HEK293 (cell line): ENCODE results near the gene TBC1D5.

Source experiments
- CTCF ChIA-PET: fragments of 350-600 bp; formaldehyde crosslinking; extraction: SDS; loops from one replicate; lab custom pipeline; 2021; ENCODE audit warnings: antibody characterized with exemption; lab: Yijun Ruan, JAX
- POLR2A ChIA-PET: fragments of 300-600 bp; formaldehyde crosslinking; extraction: SDS; loops from one replicate; lab custom pipeline; 2020; ENCODE audit warnings: antibody characterized with exemption, inconsistent platforms; lab: Yijun Ruan, JAX
- H3K27ac ChIP-seq: fragments of 200-500 bp; sonication (Bioruptor generic); 2 replicates; pipeline ENCODE4 v1.5.1; 2014; ENCODE audit warnings: low read depth, low read length, control low read depth, inconsistent platforms; ENCODE audit errors: extremely low read depth
- H3K36me3 ChIP-seq, 2 experiments: fragments of 200-500 bp in 1 of 2; sonication (Bioruptor generic) in 1 of 2; 1 replicate in 1 of 2; 2 replicates in 1 of 2; pipeline ENCODE4 v1.5.1; 2014 to 2017; ENCODE audit warnings: inconsistent platforms in 2 of 2, low read length in 2 of 2; ENCODE audit not compliant: control insufficient read depth in 2 of 2, insufficient read depth in 1 of 2
- H3K4me1 ChIP-seq: fragments of 200-500 bp; sonication (Bioruptor generic); 2 replicates; pipeline ENCODE4 v1.5.1; 2014; ENCODE audit warnings: mild to moderate bottlenecking, low read length, inconsistent platforms; ENCODE audit not compliant: control insufficient read depth, insufficient read depth
- H3K4me3 ChIP-seq: 2 replicates; pipeline ENCODE4 v1.5.1; 2011; ENCODE audit warnings: low read depth, mild to moderate bottlenecking, control low read depth, low read length, moderate library complexity
- H3K9me3 ChIP-seq: fragments of 200-500 bp; sonication (Bioruptor generic); 2 replicates; pipeline ENCODE4 v1.5.1; 2014; ENCODE audit warnings: low read depth, low read length, inconsistent platforms; ENCODE audit not compliant: control insufficient read depth, insufficient read depth
- AEBP2 ChIP-seq: fragments of 450-650 bp; formaldehyde crosslinking; IDR thresholded peaks from 2 replicates; pipeline ENCODE4 v1.5.1; 2016; ENCODE audit warnings: missing biosample characterization, missing genetic modification characterization, borderline replicate concordance
- CTCF ChIP-seq: fragments of 450-650 bp; formaldehyde crosslinking; IDR thresholded peaks from 2 replicates; pipeline ENCODE4 v1.5.1; 2016; ENCODE audit warnings: missing biosample characterization, missing genetic modification characterization
- PATZ1 ChIP-seq: fragments of 450-650 bp; formaldehyde crosslinking; IDR thresholded peaks from 2 replicates; pipeline ENCODE4 v1.5.1; 2016; ENCODE audit warnings: missing biosample characterization, missing genetic modification characterization
- PRDM1 ChIP-seq: fragments of 450-650 bp; formaldehyde crosslinking; IDR thresholded peaks from 2 replicates; pipeline ENCODE4; 2016; ENCODE audit warnings: missing biosample characterization, missing genetic modification characterization
- ZBTB1 ChIP-seq: fragments of 450-650 bp; formaldehyde crosslinking; IDR thresholded peaks from 2 replicates; pipeline ENCODE4 v1.5.1; 2016; ENCODE audit warnings: missing biosample characterization, missing genetic modification characterization
- ZBTB20 ChIP-seq: fragments of 450-650 bp; formaldehyde crosslinking; IDR thresholded peaks from 2 replicates; pipeline ENCODE4 v1.5.1; 2016; ENCODE audit warnings: missing biosample characterization, missing genetic modification characterization
- ZFP41 ChIP-seq: fragments of 450-650 bp; formaldehyde crosslinking; IDR thresholded peaks from 2 replicates; pipeline ENCODE4 v1.5.1; 2016; ENCODE audit warnings: missing biosample characterization, missing genetic modification characterization, borderline replicate concordance
- ZNF114 ChIP-seq: fragments of 450-650 bp; formaldehyde crosslinking; IDR thresholded peaks from 2 replicates; pipeline ENCODE4 v1.5.0; 2017; ENCODE audit warnings: missing biosample characterization, missing genetic modification characterization
- ZNF133 ChIP-seq: fragments of 450-650 bp; formaldehyde crosslinking; IDR thresholded peaks from 2 replicates; pipeline ENCODE4 v1.5.1; 2016; ENCODE audit warnings: missing biosample characterization, missing genetic modification characterization
- ZNF138 ChIP-seq: fragments of 450-650 bp; formaldehyde crosslinking; IDR thresholded peaks from 2 replicates; pipeline ENCODE4 v1.5.1; 2016; ENCODE audit warnings: missing biosample characterization, missing genetic modification characterization, borderline replicate concordance
- ZNF16 ChIP-seq: fragments of 450-650 bp; formaldehyde crosslinking; IDR thresholded peaks from 2 replicates; pipeline ENCODE4 v1.5.1; 2016; ENCODE audit warnings: low read depth, missing biosample characterization, missing genetic modification characterization
- ZNF24 ChIP-seq: fragments of 450-650 bp; formaldehyde crosslinking; IDR thresholded peaks from 2 replicates; pipeline ENCODE4 v1.5.1; 2016; ENCODE audit warnings: missing biosample characterization, missing genetic modification characterization
- ZNF391 ChIP-seq: fragments of 450-650 bp; formaldehyde crosslinking; IDR thresholded peaks from 2 replicates; pipeline ENCODE4 v1.5.1; 2016; ENCODE audit warnings: low read depth, missing biosample characterization, missing genetic modification characterization, borderline replicate concordance
- ZNF433 ChIP-seq: fragments of 450-650 bp; formaldehyde crosslinking; IDR thresholded peaks from 2 replicates; pipeline ENCODE4 v1.5.1; 2016; ENCODE audit warnings: missing biosample characterization, missing genetic modification characterization, low read depth
- ZNF514 ChIP-seq: fragments of 450-650 bp; formaldehyde crosslinking; IDR thresholded peaks from 2 replicates; pipeline ENCODE4 v1.5.1; 2016; ENCODE audit warnings: missing biosample characterization, missing genetic modification characterization
- ZNF530 ChIP-seq: fragments of 450-650 bp; formaldehyde crosslinking; IDR thresholded peaks from 2 replicates; pipeline ENCODE4 v1.5.1; 2016; ENCODE audit warnings: low read depth, missing biosample characterization, missing genetic modification characterization
- ZNF544 ChIP-seq: fragments of 450-650 bp; formaldehyde crosslinking; IDR thresholded peaks from 2 replicates; pipeline ENCODE4 v1.5.0; 2017; ENCODE audit warnings: missing biosample characterization, missing genetic modification characterization
- ZNF610 ChIP-seq: fragments of 450-650 bp; formaldehyde crosslinking; IDR thresholded peaks from 2 replicates; pipeline ENCODE4 v1.5.1; 2016; ENCODE audit warnings: missing biosample characterization, missing genetic modification characterization, borderline replicate concordance
- ZNF645 ChIP-seq: fragments of 450-650 bp; formaldehyde crosslinking; IDR thresholded peaks from 2 replicates; pipeline ENCODE4; 2016; ENCODE audit warnings: missing biosample characterization, missing genetic modification characterization
- ZNF658 ChIP-seq: fragments of 450-650 bp; formaldehyde crosslinking; IDR thresholded peaks from 2 replicates; pipeline ENCODE4; 2016; ENCODE audit warnings: missing biosample characterization, missing genetic modification characterization
- ZNF677 ChIP-seq: fragments of 450-650 bp; IDR thresholded peaks from 2 replicates; pipeline ENCODE4 v1.5.0; 2018; ENCODE audit warnings: missing biosample characterization, mild to moderate bottlenecking, missing genetic modification characterization, moderate library complexity
- ZNF747 ChIP-seq: fragments of 450-650 bp; formaldehyde crosslinking; IDR thresholded peaks from 2 replicates; pipeline ENCODE4 v1.5.1; 2016; ENCODE audit warnings: missing biosample characterization, missing genetic modification characterization
- ZNF776 ChIP-seq: fragments of 450-650 bp; formaldehyde crosslinking; IDR thresholded peaks from 2 replicates; pipeline ENCODE4 v1.5.0; 2017; ENCODE audit warnings: missing biosample characterization, missing genetic modification characterization, borderline replicate concordance
- ZNF777 ChIP-seq: fragments of 450-650 bp; formaldehyde crosslinking; IDR thresholded peaks from 2 replicates; pipeline ENCODE4 v1.5.1; 2017; ENCODE audit warnings: missing biosample characterization, missing genetic modification characterization, borderline replicate concordance
- TF ChIP-seq, protein P1 (sequence below): fragments of 450-650 bp; formaldehyde crosslinking; IDR thresholded peaks from 2 replicates; pipeline ENCODE4 v1.5.1; 2016; ENCODE audit warnings: missing biosample characterization, missing genetic modification characterization
- TF ChIP-seq, protein P2 (sequence below): fragments of 450-650 bp; formaldehyde crosslinking; IDR thresholded peaks from 2 replicates; pipeline ENCODE4 v1.5.1; 2016; ENCODE audit warnings: missing biosample characterization, missing genetic modification characterization

Gene TBC1D5

DNA sequence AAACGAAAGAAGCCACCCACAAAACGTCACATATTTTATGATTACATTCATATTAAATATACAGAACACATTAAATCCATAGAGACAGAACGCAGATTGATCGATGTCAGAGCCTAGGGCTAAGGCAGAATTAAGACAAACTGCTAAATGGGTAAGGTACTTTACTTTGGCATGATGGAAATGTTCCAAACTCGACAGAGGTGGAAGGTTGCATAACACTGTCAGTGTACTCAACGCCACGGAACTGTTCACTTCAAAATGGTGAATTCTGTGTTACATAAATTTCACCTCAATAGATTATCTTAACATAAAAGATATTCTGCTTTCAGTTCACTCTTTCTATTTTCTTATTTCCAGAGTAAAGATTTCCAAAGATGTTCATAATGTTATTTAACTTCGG lies 158.4 kb downstream of the TBC1D5 start:
- H3K9me3 ChIP-seq: no peaks in the 10 kb centered on the region
- no peaks in the 10 kb centered on the region for H3K4me1 ChIP-seq
- no peak overlapping the region for H3K27ac ChIP-seq
- CTCF ChIA-PET: no interaction called here
- POLR2A ChIA-PET: no interaction called here
- no peak overlapping the region for H3K4me3 ChIP-seq
- TF ChIP-seq ZNF658 (tag by site-specific recombination): no peak
- no peak for TF ChIP-seq ZNF530
- no peak for TF ChIP-seq ZNF433
- no peak for TF ChIP-seq PRDM1 (tag by site-specific recombination)
- TF ChIP-seq PATZ1 (tag by site-specific recombination): no peak
- no peak for TF ChIP-seq ZBTB1 (tag by site-specific recombination)
- TF ChIP-seq ZNF133 (tag by site-specific recombination): no peak
- no peak for TF ChIP-seq ZFP41 (tag by site-specific recombination)
- TF ChIP-seq ZNF391 (tag by site-specific recombination): no peak
- no peaks in the 10 kb centered on the region for H3K36me3 ChIP-seq

GRCh38 chr3:17583530-17583929 lies 158.9 kb downstream of the TBC1D5 start:
- ChIA-PET POLR2A (no interaction called here), CTCF (no interaction called here)
- H3K27ac ChIP-seq: no peak overlapping the region
- H3K9me3 ChIP-seq: no peaks in the 10 kb centered on the region
- no peaks in the 10 kb centered on the region for H3K36me3 ChIP-seq
- no peak overlapping the region for H3K4me3 ChIP-seq
- H3K4me1 ChIP-seq: no peaks in the 10 kb centered on the region
- TF ChIP-seq ZNF544 (tag by site-specific recombination) (no peak), ZNF610 (tag by site-specific recombination) (no peak), ZNF747 (tag by site-specific recombination) (no peak), ZNF24 (tag by site-specific recombination) (no peak), AEBP2 (tag by site-specific recombination) (no peak), ZNF776 (tag by site-specific recombination) (no peak), ZBTB20 (tag by site-specific recombination) (no peak), ZNF514 (no peak), ZNF645 (tag by site-specific recombination) (no peak), ZNF16 (tag by site-specific recombination) (no peak), ZNF138 (tag by site-specific recombination) (no peak), ZNF777 (tag by site-specific recombination) (no peak), ZNF114 (tag by site-specific recombination) (no peak), ZNF677 (no peak), CTCF (no peak)
- TF ChIP-seq, protein P1, sequence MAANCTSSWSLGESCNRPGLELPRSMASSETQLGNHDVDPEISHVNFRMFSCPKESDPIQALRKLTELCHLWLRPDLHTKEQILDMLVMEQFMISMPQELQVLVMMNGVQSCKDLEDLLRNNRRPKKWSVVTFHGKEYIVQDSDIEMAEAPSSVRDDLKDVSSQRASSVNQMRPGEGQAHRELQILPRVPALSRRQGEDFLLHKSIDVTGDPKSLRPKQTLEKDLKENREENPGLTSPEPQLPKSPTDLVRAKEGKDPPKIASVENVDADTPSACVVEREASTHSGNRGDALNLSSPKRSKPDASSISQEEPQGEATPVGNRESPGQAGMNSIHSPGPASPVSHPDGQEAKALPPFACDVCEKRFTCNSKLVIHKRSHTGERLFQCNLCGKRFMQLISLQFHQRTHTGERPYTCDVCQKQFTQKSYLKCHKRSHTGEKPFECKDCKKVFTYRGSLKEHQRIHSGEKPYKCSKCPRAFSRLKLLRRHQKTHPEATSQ (tag by site-specific recombination): no peak
- TF ChIP-seq, protein P2, sequence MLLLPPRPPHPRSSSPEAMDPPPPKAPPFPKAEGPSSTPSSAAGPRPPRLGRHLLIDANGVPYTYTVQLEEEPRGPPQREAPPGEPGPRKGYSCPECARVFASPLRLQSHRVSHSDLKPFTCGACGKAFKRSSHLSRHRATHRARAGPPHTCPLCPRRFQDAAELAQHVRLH (tag by site-specific recombination): no peak
